ENCODE data around the gene PDE11A.

The PDE11A gene

DNA sequence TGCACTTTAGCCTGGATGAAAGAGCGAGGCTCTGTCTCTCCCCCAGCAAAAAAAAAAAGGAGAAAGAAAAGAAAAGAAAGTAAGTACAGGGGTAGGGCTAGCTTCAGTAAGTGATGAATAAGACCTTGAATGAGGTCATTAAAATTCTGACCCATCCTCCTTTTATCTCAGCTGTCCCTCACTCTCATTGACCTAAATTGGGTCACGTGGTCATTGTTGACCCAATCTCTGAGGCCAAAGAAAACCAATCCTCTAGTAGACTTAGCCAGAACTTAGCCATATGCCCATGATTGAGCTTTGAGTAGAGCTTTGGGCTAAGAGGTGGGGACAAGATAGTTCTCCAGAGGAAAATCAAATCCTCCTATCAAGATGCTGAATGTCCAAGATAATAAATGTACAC is 149.3 kb downstream of the PDE11A start:
- no peak for DNase-seq (ENCODE audit: low read depth, low spot score)

- no peak for DNase-seq (ENCODE audit: low read depth, low spot score)
Observed at GRCh38 chr2:177921726-177922125, 150.9 kb downstream of the PDE11A start.

DNA sequence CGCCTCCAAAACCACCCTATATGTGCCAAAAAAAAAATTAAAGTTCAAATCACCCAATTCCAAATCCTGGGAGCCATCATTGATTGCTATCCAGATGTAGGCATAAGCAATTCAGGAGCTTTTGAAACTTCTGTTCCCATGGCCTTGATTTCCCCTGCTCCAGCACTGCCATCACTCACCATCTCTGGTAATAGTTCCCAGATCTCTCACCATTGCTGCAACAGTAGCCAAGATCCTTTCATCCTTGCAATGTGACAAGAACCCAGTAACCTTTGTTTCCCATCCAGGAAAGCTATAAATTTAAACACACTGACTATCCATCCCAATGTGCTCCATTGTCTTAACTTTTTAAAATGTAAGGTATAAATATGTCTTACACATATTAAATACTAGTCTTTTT is 155.4 kb downstream of the PDE11A start:
- DNase-seq (ENCODE audit: low read depth, low spot score) = no peak

DNA sequence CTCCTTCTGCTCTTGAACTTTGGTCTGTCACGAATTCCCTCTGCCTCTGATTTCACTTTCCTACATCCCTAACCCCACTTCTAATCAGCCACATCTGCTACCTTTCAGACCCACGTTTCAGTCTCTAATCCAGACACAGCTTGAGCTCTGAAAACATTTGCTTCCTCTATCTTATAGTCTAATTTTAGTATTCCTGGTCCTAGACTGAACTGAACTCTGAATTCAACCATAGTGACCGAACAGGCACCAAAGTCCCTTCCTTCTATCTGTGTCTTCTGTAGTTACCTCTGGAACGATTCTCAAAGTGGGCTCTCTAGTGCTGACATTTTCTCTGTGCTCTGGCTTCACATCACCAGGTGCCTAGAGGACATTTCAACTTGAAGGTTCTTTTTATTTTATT is 156.2 kb downstream of the PDE11A start:
- no peak for DNase-seq (ENCODE audit: low read depth, low spot score)

DNA sequence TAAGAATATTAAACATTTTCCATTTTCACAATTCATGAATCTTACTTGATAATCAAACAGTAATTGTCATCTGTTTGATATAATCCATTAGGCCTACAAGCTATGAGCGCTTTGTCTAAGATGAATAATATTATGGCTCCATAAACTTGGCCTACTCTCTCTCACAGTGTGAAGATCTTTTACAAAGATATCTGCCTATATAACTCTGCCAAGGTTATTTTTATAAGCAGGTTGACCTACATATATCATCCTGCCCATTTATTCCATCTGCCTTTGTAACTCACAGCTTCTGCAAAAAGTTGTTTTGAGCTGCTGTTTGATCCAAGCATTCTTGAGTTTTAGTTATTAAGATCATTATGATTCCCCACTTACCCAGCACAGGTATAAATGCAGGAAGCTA is 158.3 kb downstream of the PDE11A start:
- no peak for DNase-seq (ENCODE audit: low read depth, low spot score)

DNA sequence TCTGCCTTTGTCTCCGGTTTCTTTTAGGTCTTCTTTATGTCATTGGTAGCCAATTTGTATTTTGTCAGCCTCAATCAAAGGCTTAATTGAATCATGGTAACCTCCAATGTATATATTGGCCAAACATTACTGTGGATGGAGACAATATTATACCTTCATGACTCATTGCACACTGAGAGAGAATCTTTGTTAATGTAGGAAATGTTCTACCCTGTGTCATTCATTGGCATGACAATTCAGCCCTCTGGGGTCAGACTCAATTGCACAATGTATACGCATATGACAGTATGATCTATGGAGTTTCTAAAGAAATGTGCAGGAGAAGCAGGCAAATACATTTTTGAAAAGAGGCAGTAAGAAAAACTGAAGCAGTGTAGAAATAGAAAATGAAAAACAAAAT is 162.6 kb downstream of the PDE11A start:
- DNase-seq (ENCODE audit: low read depth, low spot score) = no peak

DNA sequence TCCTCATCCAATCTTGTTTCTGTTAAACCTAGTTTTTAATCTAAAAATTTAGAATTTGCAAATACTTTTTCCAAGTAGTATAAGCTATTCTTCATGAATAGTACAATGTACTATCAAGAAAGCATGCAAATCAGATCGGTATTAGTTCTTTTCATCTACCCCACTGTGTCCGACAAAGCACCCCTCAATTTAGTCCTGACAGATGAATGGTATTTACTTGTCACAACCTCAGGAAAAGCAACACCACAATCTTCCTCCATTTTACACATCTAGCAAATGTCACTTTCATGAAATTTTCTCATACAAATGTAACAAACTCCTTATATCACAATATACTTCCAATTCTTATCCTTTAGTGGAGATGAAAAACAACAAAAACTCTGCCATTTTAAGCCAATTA is 163.8 kb downstream of the PDE11A start:
- DNase-seq (ENCODE audit: low read depth, low spot score) = no peak

GRCh38 chr2:177908182-177908581 is 164.4 kb downstream of the PDE11A start:
- no peak for DNase-seq (ENCODE audit: low read depth, low spot score)

DNA sequence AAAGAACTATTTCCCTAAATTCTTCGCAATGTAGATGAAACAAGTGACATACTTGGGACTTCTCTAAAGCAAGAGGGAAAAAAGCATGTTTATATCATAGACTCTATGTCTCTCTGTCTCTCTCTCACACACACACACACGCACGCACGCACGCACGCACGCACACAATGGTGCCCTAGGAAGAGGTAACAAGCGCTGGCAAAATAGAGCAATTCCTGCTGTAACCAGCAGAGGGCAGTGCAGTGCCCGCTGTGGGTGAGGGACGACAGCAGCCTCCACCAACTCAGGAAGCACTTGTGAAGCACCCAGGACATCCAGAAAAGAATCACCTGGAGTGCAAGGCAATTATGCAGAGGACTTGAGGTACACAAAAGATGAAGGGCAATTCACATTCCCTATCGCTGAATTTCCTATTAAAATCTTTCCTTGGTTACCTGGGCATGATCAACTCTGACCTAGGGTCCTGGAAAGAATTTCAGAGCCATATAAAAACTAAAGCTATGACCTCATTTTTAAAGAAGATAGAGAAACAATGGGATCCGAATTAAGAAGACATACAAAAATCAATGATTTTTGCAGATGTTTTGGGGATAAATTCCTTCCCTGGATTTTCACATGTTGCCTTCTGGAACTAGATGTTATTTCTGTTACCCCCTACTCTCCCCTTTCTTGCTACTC is 166.4 kb downstream of the PDE11A start:
- DNase-seq (ENCODE audit: low read depth, low spot score) = no peak

DNA sequence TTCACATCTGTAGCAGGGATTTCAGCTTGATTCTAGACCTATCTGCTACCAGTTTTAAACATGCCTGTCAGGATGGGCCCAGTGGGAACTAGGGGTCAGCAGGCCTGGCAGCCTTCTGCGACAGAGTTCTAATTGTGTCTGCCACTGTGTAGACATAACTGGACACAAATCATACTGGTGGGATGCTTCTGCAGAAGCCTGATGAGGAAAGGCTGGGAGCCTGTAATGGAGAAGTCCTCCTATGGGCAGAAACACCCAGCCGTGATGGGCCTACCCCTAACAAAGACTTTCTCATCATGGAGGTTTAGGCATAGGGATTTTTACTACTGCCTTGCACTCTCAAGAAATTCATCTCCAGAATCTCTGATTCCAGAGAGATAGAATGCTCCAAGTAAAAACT is 166.9 kb downstream of the PDE11A start:
- no peak for DNase-seq (ENCODE audit: low read depth, low spot score)

DNA sequence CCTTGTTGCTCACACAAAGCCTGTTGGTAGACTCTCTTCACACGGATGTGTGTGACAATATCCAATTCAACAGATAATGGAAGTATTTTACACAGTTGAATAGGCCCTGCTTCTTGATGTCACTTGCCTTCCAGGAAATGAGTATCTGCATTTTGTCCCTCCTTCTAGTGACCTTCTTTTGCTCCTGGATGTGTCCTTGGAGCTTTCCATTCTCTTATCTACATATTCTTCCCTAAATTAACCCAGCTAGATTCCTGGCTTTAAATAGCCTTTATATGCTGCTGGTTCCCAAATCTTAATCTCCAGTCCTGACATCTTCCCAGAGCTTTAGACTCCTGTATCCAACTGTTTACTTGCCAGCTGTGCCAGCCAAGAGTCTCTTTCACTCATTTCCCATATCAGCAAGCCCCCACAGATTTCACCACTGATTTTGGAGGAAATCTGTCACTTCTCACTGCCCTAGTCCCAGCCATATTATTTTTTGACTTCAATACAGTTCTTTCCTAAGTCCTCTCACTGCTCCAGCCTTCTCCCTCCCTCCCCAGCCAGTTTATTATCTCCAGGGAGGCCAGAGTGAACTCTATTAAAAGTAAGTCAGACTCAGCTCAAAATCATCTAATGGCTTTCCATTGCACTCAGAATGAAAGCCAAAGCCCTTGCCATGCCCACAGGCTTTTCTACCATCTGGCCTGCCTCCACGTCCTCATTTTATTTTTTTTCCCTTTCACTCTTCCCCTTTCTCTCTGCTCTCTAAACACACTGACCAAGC is 170.0 kb downstream of the PDE11A start:
- DNase-seq (ENCODE audit: low read depth, low spot score) = no peak

GRCh38 chr2:177900082-177900481 is 172.5 kb downstream of the PDE11A start:
- DNase-seq (ENCODE audit: low read depth, low spot score) = no peak

- DNase-seq (ENCODE audit: low read depth, low spot score) = no peak
Observed at GRCh38 chr2:177897278-177897677, 175.3 kb downstream of the PDE11A start.

GRCh38 chr2:177896587-177896986 is 176.0 kb downstream of the PDE11A start:
- no peak for DNase-seq (ENCODE audit: low read depth, low spot score)

DNA sequence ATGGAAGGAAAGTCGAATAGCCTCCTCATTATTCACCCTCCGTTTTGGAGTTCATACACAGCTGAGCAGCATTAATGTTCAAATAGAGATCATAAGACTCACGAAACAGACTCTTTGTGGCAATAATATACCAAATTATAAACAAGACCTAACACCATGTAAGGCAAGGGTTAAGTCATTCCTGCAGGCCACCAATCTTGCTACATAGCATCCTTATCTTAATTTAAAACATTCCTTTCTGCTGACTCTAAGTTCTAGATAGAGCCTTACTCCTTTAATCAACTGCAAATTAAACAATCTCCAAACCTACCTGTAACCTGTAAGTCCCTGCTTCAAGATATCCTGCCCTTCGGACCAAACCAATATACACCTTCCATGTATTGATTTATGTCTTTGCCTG is 178.0 kb downstream of the PDE11A start:
- DNase-seq (ENCODE audit: low read depth, low spot score) = no peak

- DNase-seq (ENCODE audit: low read depth, low spot score) = no peak
Observed at GRCh38 chr2:177893880-177894279, 178.7 kb downstream of the PDE11A start.

DNA sequence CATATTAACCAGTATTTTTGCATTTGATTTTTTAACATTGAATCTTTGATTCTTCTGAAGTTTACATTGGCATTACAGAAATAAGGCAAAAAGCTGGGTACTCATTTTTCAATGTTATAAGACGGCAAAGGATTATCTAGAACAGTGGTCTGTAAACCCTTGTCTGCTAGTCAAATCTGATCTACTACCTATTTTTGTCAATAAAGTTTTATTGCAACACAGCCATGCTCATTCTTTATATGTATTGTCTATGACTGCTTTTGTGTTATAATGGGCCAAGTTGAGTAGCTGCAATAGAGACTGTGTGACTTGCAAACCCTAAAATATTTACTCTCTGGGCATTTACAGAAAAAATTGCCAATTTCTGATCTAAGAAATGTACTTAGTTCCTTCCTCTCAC is 181.0 kb downstream of the PDE11A start:
- no peak for DNase-seq (ENCODE audit: low read depth, low spot score)

DNA sequence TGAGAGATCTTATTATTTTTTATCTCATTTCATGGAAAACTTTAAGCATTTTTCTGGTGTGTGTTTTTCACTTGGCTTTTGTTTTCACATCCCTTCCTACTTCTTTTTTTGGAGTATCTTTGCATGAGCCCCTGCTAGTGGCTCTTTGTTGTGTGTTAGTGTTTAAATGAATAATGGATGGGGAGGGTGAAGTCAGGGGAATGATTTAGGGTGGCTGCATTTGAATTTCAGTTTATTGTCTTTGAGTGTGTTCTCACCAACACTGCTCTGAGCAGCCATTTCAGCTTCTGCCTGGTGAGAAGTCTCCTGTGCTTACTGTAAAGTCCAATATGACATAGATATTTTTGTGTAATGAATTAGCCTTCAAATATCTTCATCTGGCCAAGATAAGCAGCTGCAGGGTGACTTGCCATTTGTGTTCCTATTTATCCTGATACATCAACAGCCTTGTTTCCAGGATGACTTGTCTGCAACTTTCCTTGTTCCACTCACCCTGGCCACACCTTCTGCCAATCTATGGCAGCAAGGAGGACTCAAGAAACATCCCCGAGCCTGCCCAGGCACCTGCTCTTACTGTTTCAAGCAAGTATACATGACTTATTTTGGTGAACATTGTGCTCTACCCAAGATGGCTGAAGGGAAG is 182.6 kb downstream of the PDE11A start:
- DNase-seq (ENCODE audit: low read depth, low spot score) = no peak

DNA sequence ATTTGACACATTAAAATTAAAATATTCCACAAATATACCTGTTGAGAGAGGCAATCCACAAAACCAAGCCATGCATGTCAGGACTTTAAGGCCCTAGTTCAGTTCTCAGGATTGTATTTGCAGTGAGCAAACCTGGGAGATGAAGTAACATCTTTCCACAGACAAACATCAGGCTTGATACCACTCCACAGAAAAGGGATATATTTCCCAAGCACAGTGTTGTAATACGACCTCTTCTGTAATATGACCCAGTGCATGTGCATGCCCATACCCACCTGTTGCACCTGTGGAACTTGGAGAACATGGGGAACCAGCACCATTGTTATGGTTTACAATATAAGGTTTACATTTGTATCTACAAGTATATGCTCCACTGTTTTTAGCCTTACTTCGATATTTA is 184.0 kb downstream of the PDE11A start:
- DNase-seq (ENCODE audit: low read depth, low spot score) = no peak

- no peak for DNase-seq (ENCODE audit: low read depth, low spot score)
Observed at GRCh38 chr2:177887722-177888121, 184.9 kb downstream of the PDE11A start.

DNA sequence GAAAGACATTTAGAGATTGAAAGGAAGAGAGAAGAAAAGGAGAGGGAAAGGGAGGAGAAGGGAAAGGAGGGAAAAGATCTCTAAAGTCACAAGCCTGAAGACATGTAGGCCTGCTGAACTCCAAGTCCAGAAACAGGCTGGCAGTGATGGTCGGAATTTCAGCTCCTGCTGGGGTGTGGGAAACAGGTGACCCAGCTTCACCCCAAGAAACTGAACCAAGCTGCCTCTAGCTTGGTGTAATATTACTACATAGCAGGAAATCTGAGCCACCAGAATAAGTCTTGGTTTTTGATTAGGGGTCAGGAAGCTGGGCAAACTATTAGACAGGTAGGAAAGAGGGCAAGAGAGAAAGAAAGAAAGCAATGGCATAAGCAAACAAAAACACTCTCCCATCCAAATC is 185.8 kb downstream of the PDE11A start:
- no peak for DNase-seq (ENCODE audit: low read depth, low spot score)

- no peak for DNase-seq (ENCODE audit: low read depth, low spot score)
Observed at GRCh38 chr2:177885828-177886466, 186.6 kb downstream of the PDE11A start.

Measured in brain pericyte (primary cell).